Lung (tissue), 12 donors: ENCODE measurements around the gene AFDN. TPM values are rescaled to one million over a fixed set of nuclear protein-coding genes. Genes with fewer than 3 reads are reported as not detected.

ENCODE experiments used
- ATAC-seq: fragments of 200-7000 bp; cut with Tn5 transposase; one replicate; pipeline ENCODE4 v1.9.1; 2020; ENCODE audit warnings: moderate number of reproducible peaks; ENCODE audit not compliant: insufficient read depth, low FRiP score
- DNase-seq, 3 donors: peaks; one replicate each; pipeline ENCODE4 v3.0.0-alpha.2; 2013 to 2017
- H3K27ac ChIP-seq, 2 donors: one replicate each; pipeline ENCODE4 v1.5.1; 2013; ENCODE audit warnings: mild to moderate bottlenecking in 2 of 2, moderate library complexity in 2 of 2, control low read depth in 1 of 2, inconsistent platforms in 1 of 2, low read depth in 1 of 2, low read length in 1 of 2
- H3K27me3 ChIP-seq, 3 donors: one replicate each; pipeline ENCODE4 v1.5.1; 2013; ENCODE audit warnings: low read length in 2 of 3; ENCODE audit not compliant: control insufficient read depth in 3 of 3, insufficient read depth in 3 of 3
- H3K36me3 ChIP-seq, 4 donors: one replicate each; pipeline ENCODE4 v1.5.1; 2013; ENCODE audit warnings: low read length in 4 of 4, mild to moderate bottlenecking in 1 of 4, moderate library complexity in 1 of 4; ENCODE audit not compliant: control insufficient read depth in 4 of 4, insufficient read depth in 4 of 4
- H3K4me1 ChIP-seq, 5 donors: one replicate each; pipeline ENCODE4 v1.5.1; 2013; ENCODE audit warnings: low read length in 5 of 5, mild to moderate bottlenecking in 2 of 5, moderate library complexity in 1 of 5; ENCODE audit not compliant: control insufficient read depth in 5 of 5, insufficient read depth in 5 of 5
- H3K4me3 ChIP-seq: one replicate; pipeline ENCODE4 v1.5.1; 2013; ENCODE audit warnings: mild to moderate bottlenecking, control low read depth, moderate library complexity
- H3K9ac ChIP-seq, 2 donors: one replicate each; pipeline ENCODE4 v1.5.1; 2013; ENCODE audit warnings: low read length in 2 of 2, control low read depth in 1 of 2; ENCODE audit not compliant: insufficient read depth in 1 of 2
- H3K9me3 ChIP-seq, 4 donors: one replicate each; pipeline ENCODE4 v1.5.1; 2013; ENCODE audit warnings: low read length in 3 of 4, mild to moderate bottlenecking in 1 of 4, moderate library complexity in 1 of 4; ENCODE audit not compliant: control insufficient read depth in 4 of 4, insufficient read depth in 3 of 4
- CTCF ChIP-seq: IDR thresholded peaks from 2 replicates; pipeline ENCODE4 v1.5.1; 2012; ENCODE audit warnings: mild to moderate bottlenecking; ENCODE audit errors: control extremely low read depth, extremely low read depth
- WGBS, 2 donors: extraction: QIAGEN DNeasy Blood & Tissue Kit; methylation state at CpG; one replicate each; pipeline ENCODE4 v1.1.7; 2013; 5-methylcytosine and 5-hydroxymethylcytosine counted together
- polyA plus RNA-seq, 2 donors: library from polyadenylated mRNA; stranded (reverse); fragments of 200-250 nt; gene quantifications; one replicate each; pipeline ENCODE4 v1.2.1, GENCODE V29; 2013
- total RNA-seq, 2 donors: library from RNA; depleted of rRNA in 1 of 2; stranded (reverse); fragments of >200 nt in 1 of 2; gene quantifications; one replicate each; pipeline ENCODE4 v1.2.1, GENCODE V29; 2014 to 2021
- donor health status: control.
- donor health status: control.
- donor health status: Bipolar disorder and iron deficiency.
- donor health status: healthy.
- donor health status: DM: yes; HTN: yes; CAD: no.

AFDN gene
- total and polyA plus RNA-seq, 4 donors = 47.6 to 407 (median 117) TPM

- H3K9me3 ChIP-seq = no peaks in the 10 kb centered on the region
- H3K27ac ChIP-seq = peak overlapping the region in 1 of 2 donors; percentile 66
- TF ChIP-seq CTCF = no peak
- 86 to 93% methylated on average over 2 of the region's 2 CpGs for WGBS, 2 donors
- ATAC-seq = no peak
- H3K36me3 ChIP-seq = peaks cover 5 to 41% (median 17%) of the 10 kb centered on the region in 4 donors
- H3K9ac ChIP-seq = no peak overlapping the region
- H3K27me3 ChIP-seq = no peaks in the 10 kb centered on the region
- no peak for DNase-seq
- peaks cover 0 to 13% (median 7%) of the 10 kb centered on the region in 5 donors for H3K4me1 ChIP-seq
- H3K4me3 ChIP-seq = no peak overlapping the region
These were observed 109.3 kb downstream of the AFDN start for GRCh38 chr6:167936051-167936450.

GRCh38 chr6:167937301-167937700 is 110.6 kb downstream of the AFDN start:
- H3K4me1 ChIP-seq = peaks cover 0 to 7% (median 7%) of the 10 kb centered on the region in 5 donors
- DNase-seq (no peak), ATAC-seq (no peak)
- H3K27me3 ChIP-seq = no peaks in the 10 kb centered on the region
- no peak overlapping the region for H3K4me3 ChIP-seq
- peaks cover 0 to 33% (median 10%) of the 10 kb centered on the region in 4 donors for H3K36me3 ChIP-seq
- no peaks in the 10 kb centered on the region for H3K9me3 ChIP-seq
- H3K27ac ChIP-seq = peak overlapping the region in 1 of 2 donors; percentile 21
- TF ChIP-seq CTCF = no peak
- WGBS, 2 donors = 94 to 97% methylated on average over 2 of the region's 2 CpGs
- H3K9ac ChIP-seq = no peak overlapping the region

- WGBS, 2 donors = 48 to 71% methylated on average over 5 of the region's 5 CpGs
- no peak for ATAC-seq
- no peaks in the 10 kb centered on the region for H3K27me3 ChIP-seq
- H3K27ac ChIP-seq = peak overlapping the region in 1 of 2 donors; percentile 21
- no peak for TF ChIP-seq CTCF
- peaks cover 0 to 7% (median 3%) of the 10 kb centered on the region in 5 donors for H3K4me1 ChIP-seq
- peaks cover 0 to 37% (median 9%) of the 10 kb centered on the region in 4 donors for H3K36me3 ChIP-seq
- DNase-seq = peak in 1 of 3 donors; percentile 12
- H3K9ac ChIP-seq = no peak overlapping the region
- no peaks in the 10 kb centered on the region for H3K9me3 ChIP-seq
- H3K4me3 ChIP-seq = no peak overlapping the region
These were observed 111.5 kb downstream of the AFDN start for GRCh38 chr6:167937948-167938911.
